Measurements from ENCODE around the gene SLC4A4.

SLC4A4 gene

GRCh38 chr4:71609167-71609566, 270.3 kb downstream of the SLC4A4 start:
- TF ChIP-seq CTCF (IDR thresholded peaks at IDR 0.05; ENCODE audit: low read length, missing control alignments) = no peak
- DNase-seq (ENCODE audit: low read depth) = peak; percentile 21
- no peak overlapping the region for H3K4me3 ChIP-seq (replicated peaks; ENCODE audit: low read depth, low read length)

DNA sequence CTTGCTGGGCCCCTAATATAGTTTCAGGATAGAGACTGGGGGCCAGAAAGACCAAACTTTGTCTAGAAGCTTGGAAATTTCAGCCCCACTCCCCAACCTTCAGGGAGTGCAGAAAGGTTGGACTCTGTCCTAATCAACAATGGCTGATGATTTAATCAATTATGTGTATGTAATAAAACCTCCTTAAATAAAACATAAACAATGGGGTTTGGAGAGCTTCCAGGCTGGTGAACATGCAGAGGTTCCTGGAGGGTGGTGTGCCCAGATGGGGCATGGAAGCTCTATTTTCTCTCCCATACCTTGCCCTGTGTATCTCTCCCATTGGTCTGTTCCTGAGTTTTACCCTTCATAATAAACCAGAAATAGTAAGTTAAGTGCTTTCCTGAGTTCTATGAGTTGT, 270.8 kb downstream of the SLC4A4 start:
- no peak for TF ChIP-seq CTCF (IDR thresholded peaks at IDR 0.05; ENCODE audit: low read length, missing control alignments)
- no peak for DNase-seq (ENCODE audit: low read depth)
- H3K4me3 ChIP-seq (replicated peaks; ENCODE audit: low read depth, low read length) = no peak overlapping the region

DNA sequence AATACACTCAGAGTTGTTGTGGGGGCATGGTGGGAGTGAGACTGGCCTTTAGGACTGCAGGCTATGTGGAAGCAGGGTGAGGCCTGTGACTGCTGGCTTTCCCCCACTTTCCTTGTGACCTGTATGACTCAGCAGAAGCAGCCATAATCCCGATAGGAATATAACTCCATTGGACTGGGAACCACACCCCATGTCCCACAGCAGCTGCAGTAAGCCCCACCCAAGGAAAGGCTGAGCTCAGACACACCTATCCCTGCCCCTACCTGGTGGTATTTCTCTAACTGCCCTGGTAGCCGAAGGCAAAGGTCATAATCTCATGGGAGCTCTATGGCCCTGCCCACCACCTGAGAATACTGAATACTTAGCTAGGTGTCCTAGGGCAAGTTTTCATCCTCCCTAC, 275.8 kb downstream of the SLC4A4 start:
- TF ChIP-seq CTCF (IDR thresholded peaks at IDR 0.05; ENCODE audit: low read length, missing control alignments) = no peak
- H3K4me3 ChIP-seq (replicated peaks; ENCODE audit: low read depth, low read length) = no peak overlapping the region
- no peak for DNase-seq (ENCODE audit: low read depth)

GRCh38 chr4:71616168-71616811, 277.5 kb downstream of the SLC4A4 start:
- DNase-seq (ENCODE audit: low read depth) = no peak
- no peak for TF ChIP-seq CTCF (IDR thresholded peaks at IDR 0.05; ENCODE audit: low read length, missing control alignments)
- H3K4me3 ChIP-seq (replicated peaks; ENCODE audit: low read depth, low read length) = no peak overlapping the region
